Islet precursor cell (in vitro differentiated cells): ENCODE results near the gene TRABD2A.
"Not testable (repeated sequence)": the region's sequence is repeated elsewhere in the genome, so short reads cannot be mapped to it uniquely, and the experiment has no call there.

Experiments
- DNase-seq: peaks from one replicate; pipeline ENCODE4 v3.0.0-alpha.2; 2018

TRABD2A gene

DNA sequence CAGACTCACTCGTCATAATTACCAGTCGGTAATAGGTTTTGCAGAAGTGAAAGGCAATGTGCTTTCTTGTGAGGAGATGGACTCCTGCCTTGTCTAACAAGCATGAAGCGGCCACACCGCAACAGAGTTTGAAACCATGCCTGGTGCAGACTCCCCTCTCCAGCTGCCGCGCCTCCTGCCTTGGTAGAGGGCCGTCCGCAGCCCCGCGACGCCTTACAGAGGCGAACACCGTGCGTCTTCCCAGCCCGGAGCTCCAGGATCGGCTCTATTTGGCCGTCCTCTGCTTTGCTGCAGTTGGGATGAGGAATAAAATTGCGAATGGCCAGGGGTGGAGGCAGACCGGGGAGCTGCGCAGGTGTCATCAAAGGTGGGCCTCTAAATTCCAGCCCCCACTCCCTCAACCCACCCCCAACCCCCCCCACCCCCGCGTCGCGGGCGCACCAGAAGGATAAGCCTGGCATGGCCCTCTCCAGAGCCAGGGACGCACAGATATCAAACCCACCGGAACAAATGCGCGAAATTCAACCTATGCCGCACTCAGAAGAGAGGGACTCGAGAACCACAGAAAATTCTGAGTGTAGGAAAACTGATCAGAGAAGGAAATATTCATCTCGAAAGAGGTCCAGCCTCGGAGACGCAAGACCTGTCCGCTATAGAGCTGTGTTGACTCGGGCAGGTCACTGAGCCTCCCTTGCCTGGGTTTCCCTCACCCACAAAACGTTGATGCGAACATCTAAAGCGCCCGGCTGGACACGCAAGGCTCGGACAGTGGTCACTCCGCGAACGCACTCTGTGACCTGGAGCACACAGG is 1.1 kb downstream of the TRABD2A start:
- DNase-seq = peak; percentile 60

DNA sequence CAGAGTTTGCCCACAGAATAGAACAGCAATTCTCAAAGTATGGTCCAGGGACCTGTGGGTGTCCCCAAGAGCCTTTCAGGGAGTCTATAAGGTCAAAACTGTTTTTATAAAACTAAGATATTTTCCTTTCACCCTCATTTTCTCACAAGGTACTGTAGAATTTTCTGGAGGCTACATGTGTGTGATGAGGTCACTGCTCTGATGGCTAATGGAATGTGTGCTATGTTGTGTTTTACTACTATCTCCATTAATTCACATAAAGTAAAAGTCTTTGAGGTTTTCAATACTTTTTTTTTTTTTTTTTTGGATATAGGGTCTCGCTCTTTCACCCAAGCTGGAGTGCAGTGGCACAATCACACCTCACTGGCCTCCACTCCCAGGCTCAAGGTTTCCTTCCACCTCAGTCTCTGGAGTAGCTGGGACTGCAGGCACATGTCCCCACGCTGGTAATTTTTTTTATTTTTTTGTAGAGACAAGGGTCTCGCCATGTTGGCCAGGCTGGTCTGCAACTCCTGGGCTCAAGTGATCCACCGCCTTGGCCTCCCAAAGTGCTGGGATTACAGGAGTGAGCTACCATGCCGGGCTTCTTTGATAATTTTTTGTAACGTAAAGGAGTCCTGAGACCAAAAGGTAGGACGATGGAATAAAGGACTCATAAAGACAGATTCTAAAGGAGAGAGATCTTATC is 1.8 kb downstream of the TRABD2A start:
- peak; percentile 43 for DNase-seq

DNA sequence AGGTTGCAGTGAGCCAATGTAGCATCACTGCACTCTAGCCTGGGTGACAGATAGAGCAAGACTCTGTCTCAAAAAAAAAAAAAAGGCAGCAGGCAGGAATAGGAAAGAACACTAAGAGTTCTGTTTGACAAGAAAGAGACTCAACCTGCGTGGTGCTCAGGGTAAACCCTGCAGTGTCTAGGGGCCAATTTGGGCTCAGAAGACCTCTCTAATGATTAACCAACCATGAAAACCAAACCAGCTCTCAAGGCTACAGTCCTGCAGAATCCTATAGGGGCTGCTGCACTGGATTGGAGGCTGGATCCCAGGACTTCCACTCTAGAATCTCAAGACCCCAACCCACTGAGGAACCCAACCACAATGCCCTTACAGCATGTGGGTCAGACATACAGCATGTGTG is 2.4 kb downstream of the TRABD2A start:
- DNase-seq = no peak

DNA sequence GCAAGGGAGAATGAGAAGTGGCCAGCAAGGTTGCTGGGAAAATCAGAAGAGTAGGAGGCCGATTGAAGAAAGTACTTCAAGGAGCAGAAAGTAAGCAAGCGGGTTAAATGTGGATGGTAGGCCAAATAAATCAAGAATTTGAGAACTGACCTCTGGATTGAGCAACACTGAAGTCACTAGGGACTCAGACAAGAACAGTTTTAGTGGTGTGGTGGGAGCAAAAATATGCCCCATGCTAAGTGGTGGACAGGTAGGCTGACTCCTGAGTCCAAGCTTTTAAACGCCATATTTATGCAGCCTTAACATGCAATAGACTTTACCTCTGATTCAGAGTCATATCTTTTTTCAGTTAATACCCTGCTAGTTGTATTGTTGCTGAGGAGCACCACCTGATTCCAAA is 4.5 kb downstream of the TRABD2A start:
- DNase-seq = peak; percentile 23

DNA sequence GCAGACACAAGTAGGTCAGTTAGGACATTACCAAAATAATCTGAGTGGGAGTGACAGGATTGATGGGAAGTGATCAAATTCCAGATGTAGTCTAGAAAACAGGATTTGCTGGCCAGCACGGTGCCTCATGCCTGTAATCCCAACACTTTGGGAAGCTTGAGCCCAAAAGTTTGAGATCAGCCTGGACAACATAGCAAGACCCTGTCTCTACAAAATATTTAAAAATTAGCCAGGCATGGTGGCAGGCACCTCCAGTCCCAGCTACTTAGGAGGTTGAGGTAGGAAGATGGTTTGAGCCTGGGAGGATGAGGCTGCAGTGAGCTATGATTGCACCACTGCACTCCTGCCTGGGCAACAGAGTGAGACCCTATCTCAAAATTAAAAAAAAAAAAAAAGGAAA is 5.3 kb downstream of the TRABD2A start:
- not testable (repeated sequence) for DNase-seq

DNA sequence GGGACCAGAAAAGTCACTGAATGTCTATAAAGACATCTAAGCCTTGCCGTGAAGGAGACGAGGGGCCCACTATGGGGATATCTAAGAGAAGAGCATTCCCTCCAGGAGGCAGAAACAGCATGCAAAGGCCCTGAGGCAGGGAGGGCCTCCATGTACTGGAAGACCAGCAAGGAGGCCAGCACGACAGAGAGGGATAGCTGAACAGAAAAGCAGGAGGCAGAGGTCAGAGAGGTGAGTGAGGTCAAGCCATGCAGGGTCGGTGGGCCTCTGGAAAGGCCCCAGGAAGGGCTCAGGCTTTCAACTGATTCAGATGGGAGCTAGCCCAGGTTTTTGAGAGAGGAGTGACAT is 5.7 kb downstream of the TRABD2A start:
- peak; percentile 44 for DNase-seq

DNA sequence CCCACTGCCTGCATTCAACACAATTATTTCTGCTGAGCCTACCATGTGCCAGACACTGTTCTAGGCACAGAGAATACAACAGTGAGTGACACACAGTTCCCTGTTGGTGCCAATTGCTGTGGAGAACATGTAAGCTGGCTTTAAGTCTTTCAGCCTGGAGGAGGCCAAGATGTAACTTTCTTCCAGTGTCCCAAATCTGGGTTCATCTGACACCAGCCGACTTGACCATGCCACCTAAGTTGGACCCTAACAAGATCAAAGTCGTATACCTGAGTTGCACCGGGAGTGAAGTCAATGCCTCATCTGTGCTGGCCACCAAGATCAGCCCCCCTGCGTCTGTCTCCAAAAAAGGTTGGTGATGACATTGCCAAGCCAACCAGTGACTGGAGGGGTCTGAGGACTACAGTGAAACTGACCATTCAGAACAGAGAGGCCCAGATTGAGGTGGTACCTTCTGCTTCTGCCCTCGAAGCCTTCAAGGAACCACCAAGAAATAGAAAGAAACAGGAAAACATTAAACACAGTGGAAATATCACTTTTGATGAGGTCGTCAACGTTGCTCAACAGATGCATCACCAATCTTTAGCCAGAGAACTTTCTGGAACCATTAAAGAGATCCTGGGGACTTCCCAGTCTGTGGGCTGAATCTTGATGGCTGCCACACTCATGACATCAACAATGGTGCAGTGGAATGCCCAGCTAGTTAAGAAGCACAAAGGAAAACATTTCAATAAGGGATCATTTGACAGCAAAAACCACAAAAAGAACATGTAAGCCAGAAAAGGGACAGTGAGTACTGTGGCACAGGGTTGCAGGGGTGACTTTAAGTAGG is 6.3 kb downstream of the TRABD2A start:
- peak; percentile 29 for DNase-seq

DNA sequence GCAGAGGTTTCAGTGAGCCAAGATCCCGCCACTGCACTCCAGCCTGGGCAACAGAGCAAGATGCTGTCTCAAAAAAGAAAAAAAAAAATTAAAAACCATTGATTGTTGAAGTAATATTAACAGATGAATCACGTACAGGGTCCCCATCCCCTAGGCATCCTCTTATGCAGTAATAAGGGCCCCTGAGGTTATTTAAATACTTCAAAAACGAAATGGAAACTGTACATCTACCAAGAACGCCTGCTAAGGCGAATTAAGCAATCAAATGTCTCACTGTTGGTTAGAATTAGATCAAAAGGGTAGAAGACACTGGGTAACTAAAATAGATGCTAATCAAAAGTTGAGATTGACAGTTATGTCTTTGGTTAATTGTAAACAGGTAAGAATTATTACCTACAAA is 7.5 kb downstream of the TRABD2A start:
- no peak for DNase-seq

DNA sequence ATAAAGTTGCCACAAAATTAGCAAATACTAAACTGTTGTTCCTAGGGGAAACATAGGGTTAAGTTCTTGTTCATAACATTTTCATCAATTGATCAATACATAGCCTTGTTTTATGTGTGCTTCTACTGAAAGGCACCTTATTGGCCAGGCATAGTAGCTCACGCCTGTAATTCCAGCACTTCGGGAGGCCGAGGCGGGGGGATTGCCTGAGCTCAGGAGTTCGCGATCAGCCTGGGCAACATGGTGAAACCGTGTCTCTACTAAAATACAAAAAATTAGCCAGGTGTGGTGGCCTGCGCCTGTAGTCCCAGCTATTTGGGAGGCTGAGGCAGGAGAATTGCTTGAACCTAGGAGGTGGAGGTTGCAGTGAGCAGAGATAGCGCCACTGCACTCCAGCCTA is 8.2 kb downstream of the TRABD2A start:
- peak; percentile 22 for DNase-seq

DNA sequence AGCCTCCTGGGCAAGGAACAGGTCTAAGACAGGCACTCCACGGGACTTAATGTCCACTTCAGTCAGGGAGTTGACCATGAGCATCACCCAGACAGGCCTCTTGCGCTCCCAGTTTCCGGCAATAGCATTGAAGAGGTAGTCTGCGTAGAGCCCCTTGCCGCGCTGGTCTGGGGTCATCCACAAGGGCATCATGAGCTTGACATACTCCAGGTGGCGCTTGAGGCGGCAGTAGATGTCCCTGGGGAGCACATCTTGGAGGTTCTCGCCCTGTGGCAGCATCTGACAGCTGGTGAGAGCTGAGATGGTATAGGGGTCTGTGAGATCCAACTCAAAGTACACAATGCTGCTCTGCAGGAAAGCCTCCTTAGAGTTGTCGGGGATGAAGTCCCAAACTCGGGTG is 10.6 kb downstream of the TRABD2A start:
- DNase-seq = peak; percentile 39

DNA sequence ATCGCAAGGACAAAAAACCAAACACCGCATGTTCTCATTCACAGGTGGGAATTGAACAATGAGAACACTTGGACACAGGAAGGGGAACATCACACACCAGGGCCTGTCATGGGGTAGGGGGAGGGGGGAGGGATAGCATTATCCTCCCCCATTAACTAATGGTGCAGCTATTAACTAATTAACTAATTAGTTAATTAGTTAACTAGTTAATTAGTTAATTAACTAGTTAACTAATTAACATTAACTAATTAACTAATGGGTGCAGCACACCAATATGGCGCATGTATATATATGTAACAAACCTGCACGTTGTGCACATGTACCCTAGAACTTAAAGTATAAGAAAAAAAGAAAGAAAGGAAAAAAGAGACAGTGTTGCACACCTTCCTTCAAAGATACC is 12.6 kb downstream of the TRABD2A start:
- DNase-seq = not testable (repeated sequence)

DNA sequence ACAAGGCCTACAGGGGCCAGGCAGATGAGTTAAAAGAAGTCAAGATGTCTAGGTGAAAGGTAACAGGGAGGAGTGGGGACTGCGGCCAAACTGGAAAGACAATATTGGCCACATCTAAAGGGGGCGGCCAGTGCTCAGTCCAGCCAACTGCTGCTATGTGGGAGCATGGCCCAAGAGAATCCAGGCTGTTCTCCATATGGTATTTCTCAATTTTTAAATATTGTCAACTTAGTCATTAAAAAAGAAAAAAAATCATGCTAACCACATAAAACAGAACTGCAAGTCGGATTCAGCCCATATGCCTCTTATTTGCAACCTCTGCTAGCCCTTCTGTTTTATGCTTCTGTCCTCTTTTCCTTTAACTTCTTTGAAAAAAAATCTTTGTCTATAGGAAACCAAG is 14.8 kb downstream of the TRABD2A start:
- no peak for DNase-seq

DNA sequence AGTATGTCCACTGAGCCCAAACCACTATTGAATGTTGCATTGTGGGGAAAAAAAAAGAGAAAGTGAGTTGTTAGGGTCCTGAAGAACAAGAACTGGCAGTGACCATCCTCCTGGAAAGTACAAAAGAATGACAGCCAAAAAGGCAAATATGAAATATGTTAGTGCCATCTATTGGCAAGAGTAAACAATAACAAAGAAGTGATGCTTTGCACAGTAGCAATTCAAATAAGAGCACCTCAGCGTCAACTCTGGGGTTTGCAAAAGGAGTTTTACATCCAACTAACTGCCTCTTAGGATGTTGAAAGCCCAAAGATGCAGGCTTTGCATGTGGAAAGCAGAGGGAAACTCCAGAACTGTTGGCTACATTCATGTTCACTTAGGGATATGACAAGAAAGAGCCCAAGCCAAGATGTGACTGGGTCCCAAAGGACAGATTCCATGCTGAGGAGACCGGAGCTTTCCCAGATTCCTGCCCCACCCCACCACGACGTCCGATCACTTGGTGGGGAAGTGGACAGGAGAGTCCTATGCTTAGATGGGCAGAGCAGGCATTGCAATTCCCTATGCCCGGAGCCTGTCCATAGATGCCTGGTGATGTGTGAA is 15.6 kb downstream of the TRABD2A start:
- DNase-seq = no peak

DNA sequence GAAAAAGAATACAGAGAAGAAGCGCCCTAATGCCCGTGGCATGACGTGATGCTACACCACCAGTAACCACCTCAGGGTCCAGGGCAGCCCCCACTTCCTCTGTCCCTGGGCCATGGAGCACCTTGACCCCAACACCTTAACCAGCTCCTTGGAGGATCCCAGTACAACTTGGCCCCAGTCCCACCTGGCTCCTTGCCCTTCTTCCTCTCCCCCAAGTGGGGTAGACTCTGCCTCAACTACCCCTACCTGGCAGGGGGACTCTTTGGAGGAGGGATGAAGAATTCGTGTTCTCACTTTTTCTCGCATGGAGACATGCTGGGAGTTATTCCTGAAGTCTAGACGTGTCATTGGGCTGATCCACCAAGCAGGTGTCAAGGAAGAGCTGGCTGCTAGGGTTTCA is 18.9 kb downstream of the TRABD2A start:
- no peak for DNase-seq

DNA sequence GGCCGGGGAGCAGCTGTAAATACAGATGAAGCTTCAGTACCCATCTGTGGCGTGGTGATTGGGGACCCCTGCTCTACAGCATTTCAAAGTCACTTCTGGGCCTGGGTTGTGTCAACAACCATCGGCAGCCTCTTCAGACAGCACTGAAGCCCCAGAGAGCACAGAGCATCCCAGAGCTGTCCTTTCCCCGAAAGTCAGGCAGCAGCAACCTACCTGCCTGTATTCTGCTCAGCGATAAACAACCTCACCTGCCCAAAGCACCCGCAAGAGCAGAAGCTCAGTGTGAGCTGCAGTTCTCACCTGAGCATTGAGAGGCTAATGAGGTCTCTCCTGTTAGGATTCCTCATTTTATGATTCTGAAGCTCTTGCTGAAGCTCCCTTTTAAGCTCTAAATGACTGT is 19.3 kb downstream of the TRABD2A start:
- DNase-seq = peak; percentile 39

DNA sequence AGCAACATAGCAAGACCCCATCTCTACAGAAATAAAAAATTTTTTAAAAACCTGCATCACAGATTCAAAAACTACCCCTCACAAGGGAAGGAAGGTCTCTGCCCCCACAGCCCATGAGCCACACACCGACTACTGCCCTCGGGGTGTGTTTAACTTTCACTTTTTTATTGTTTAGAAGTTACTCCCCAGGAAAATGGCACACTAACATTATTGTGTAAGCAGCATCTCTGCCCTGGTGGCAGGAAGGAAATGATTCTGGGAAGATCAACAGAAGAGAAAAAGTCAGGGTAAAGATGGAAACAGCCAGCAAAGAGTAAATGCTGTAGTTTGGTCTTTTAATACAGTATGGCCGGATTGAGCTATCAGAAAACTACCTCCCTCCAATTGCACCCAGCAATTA is 21.9 kb downstream of the TRABD2A start:
- DNase-seq = no peak

DNA sequence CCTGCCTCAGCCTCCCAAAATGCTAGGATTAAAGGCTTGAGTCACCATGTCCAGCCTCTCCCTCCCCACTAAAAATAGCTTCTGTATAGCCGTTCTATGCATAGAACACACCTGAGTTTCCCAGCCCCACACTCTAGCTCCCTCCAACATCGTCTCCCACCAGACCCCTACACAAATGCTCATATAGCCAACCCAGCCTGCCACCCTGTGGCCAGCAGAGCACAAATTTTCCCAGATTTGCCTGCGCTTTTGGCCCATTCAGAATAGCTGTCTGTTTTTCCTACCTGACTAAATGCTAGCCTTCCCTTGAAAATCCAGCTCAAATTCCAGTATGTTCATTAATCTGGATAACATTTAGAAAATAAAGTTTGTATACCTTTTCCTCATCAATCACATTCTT is 22.8 kb downstream of the TRABD2A start:
- peak; percentile 54 for DNase-seq

DNA sequence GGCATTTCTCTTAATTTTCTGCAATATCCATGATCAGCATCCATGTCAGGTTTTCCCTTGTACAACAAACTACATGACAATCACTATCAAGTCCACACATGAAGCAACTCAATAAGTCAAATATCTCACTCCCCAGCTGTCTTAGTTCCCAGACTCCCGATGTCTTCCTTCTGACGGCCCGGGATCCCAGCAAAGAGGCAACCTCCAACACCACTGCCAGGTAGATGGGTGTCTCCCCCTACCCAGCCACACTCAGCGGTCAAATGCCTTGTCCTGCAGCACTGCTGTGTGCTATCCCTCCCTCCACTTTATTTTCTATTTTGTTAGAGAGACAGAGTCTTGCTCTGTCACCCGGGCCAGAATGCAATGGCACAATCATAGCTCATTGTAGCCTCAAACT is 23.3 kb downstream of the TRABD2A start:
- DNase-seq = peak; percentile 33

DNA sequence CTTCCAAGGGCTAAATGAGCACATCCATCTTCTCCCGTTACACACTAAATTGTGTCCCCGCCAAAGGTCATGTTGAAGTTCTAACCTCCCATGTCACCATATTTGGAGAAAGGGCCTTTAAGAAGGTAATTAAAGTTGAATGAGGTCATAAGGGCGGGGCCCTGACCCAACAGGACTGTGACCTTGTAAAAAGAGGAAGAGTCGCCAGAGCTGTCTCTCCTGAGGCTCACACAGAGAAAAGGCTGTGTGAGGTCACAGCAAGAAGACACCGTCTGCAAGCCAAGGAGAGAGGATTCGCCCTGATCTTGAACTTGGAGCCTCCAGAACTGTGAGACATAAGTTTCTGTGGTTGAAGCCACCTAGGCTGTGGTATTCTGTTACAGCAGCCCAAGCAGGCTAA is 24.1 kb downstream of the TRABD2A start:
- DNase-seq = peak; percentile 41

DNA sequence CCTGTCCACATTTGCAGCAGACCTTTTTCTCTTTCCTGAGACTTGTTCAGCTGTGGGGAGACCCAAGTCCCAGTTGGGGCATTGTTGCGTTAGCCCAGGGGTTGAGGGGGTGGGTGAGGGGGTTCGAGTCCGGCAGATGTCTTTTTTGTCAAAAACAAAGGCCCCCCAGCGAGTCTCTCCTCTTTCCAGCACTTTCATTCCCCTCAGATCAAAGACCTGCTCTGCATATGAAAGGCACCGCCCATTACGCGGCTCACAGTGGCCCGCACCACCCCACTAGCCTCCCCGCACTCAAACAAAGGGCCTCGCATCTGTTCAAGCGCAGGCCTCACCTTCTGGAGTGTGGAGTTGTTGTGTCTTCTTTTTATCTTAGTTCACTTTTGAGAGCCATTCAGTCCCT is 25.2 kb downstream of the TRABD2A start:
- DNase-seq = peak; percentile 29

DNA sequence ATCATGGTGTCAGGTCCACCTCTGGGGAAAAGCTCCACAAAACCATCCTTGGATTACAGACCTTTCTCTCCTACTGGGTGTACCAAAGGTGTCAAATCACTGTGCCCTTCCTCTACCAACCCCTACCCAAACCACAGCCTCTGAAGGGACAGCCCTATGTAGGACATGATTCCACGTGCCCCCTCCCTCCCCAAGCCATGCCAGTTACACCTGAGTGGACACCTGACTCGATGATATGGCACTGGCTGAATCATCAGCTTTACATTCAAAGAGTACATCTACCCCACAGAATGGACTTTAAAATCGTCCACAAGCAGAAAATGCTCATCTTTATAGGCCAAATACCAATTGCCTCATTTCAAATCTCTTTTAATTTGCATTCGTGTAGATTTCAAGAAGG is 26.0 kb downstream of the TRABD2A start:
- peak; percentile 24 for DNase-seq

DNA sequence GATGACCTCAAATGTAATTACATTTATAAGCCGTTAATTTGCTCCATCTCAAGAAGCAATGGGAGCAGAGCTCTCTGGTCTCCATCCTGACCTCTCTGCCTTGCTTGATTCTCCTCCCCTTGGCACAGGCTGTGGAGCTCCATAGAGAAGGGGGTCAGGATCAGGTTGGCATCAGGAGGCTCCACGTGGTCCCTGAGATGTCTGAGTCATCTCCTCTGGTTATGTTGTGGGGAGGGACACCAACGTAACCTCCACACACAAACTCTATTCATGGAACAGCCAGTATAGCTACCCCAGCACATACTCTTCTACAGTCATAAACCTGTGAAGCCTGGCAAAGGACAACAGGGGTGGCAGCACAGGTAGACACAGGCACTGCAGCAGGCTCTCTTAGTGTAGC is 29.0 kb downstream of the TRABD2A start:
- no peak for DNase-seq

DNA sequence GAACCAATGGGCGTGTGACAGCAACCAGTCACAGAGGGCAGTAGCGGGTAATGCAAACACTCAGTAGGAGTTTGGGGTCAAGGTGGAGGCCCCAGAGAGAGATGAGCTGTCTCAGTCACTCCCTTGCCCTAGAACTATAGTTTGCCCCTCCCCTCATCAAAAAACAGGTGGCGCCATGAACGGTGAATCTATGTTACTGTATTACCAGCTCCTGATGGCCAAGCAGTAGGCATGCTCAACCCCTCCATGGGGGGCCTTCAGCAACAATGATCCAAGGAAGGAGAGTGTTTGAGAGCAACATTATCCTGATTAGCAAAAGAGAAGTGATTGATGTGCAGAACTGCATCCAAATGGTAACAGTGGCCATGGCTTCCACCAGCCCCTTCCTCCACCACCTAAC is 30.4 kb downstream of the TRABD2A start:
- DNase-seq = no peak
